Stomach smooth muscle (tissue), 2 donors: ENCODE measurements around the gene SCRG1.

Experiments used
- H3K27ac ChIP-seq: one replicate; pipeline ENCODE4 v1.7.0; 2013; ENCODE audit warnings: mild to moderate bottlenecking, low read length, inconsistent platforms
- H3K27me3 ChIP-seq, 2 donors: one replicate each; pipeline ENCODE4 v1.7.0; 2013; ENCODE audit warnings: low read length in 2 of 2; ENCODE audit not compliant: insufficient read depth in 2 of 2, control insufficient read depth in 1 of 2
- H3K36me3 ChIP-seq, 2 donors: one replicate each; pipeline ENCODE4 v1.7.0; 2013; ENCODE audit warnings: low read length in 2 of 2; ENCODE audit not compliant: control insufficient read depth in 2 of 2, insufficient read depth in 2 of 2
- H3K4me1 ChIP-seq: one replicate; pipeline ENCODE4 v1.7.0; 2013; ENCODE audit warnings: low read length; ENCODE audit not compliant: control insufficient read depth, insufficient read depth
- H3K4me3 ChIP-seq, 2 donors: one replicate each; pipeline ENCODE4 v1.7.0; 2013; ENCODE audit warnings: low read length in 2 of 2
- H3K9ac ChIP-seq, 2 donors: one replicate each; pipeline ENCODE4 v1.7.0; 2013; ENCODE audit warnings: low read length in 2 of 2, mild to moderate bottlenecking in 1 of 2
- H3K9me3 ChIP-seq, 2 donors: one replicate each; pipeline ENCODE4 v1.7.0; 2013; ENCODE audit warnings: low read length in 2 of 2; ENCODE audit not compliant: control insufficient read depth in 2 of 2
- donor health status: healthy.
- donor health status: Pancreatic carcinoma.

SCRG1 gene

GRCh38 chr4:173413036-173413435 is 14.1 kb upstream of the SCRG1 start:
- no peak overlapping the region for H3K27ac ChIP-seq
- no peaks in the 10 kb centered on the region for H3K27me3 ChIP-seq
- H3K9me3 ChIP-seq, result no peaks in the 10 kb centered on the region
- H3K36me3 ChIP-seq, result peaks cover 6 to 7% of the 10 kb centered on the region in 2 donors
- no peak overlapping the region for H3K9ac ChIP-seq
- no peak overlapping the region for H3K4me3 ChIP-seq
- H3K4me1 ChIP-seq, result no peaks in the 10 kb centered on the region

DNA sequence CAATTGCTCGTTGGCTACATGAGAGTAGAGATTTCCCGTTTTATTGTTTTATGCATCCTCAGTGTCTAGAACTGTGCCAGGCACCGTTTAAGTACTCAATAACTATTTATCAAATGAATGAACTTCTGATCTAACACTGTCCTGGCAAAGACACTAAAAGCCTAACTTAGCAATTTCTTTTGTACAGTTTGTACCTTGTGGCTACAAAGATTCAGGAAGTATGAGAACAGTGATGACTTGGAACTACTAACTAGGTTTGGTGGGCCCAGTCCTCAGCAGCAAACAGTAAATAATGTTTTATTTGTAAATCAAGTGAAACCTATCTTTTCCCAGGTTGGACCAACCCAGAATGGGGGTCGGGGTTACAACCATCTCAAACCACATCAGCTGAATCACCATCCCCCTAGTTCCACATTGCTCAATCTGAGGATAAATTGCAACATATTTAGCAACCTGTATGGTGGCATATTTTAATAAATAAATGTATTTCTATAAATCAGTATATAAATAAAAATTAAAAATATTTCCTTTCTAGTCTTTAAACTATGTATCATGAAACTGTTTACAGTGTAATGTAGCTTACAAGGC is 12.3 kb upstream of the SCRG1 start:
- Histone ChIP-seq H3K9me3 (no peaks in the 10 kb centered on the region), H3K4me3 (no peak overlapping the region), H3K36me3 (peaks cover 6 to 7% of the 10 kb centered on the region in 2 donors), H3K27ac (no peak overlapping the region), H3K27me3 (no peaks in the 10 kb centered on the region), H3K9ac (no peak overlapping the region), H3K4me1 (no peaks in the 10 kb centered on the region)

- Histone ChIP-seq H3K27me3 (no peaks in the 10 kb centered on the region), H3K9me3 (no peaks in the 10 kb centered on the region), H3K36me3 (peaks cover 6 to 7% of the 10 kb centered on the region in 2 donors), H3K9ac (no peak overlapping the region), H3K4me3 (no peak overlapping the region), H3K4me1 (no peaks in the 10 kb centered on the region), H3K27ac (no peak overlapping the region)
Observed at GRCh38 chr4:173410079-173410478, 11.2 kb upstream of the SCRG1 start.

DNA sequence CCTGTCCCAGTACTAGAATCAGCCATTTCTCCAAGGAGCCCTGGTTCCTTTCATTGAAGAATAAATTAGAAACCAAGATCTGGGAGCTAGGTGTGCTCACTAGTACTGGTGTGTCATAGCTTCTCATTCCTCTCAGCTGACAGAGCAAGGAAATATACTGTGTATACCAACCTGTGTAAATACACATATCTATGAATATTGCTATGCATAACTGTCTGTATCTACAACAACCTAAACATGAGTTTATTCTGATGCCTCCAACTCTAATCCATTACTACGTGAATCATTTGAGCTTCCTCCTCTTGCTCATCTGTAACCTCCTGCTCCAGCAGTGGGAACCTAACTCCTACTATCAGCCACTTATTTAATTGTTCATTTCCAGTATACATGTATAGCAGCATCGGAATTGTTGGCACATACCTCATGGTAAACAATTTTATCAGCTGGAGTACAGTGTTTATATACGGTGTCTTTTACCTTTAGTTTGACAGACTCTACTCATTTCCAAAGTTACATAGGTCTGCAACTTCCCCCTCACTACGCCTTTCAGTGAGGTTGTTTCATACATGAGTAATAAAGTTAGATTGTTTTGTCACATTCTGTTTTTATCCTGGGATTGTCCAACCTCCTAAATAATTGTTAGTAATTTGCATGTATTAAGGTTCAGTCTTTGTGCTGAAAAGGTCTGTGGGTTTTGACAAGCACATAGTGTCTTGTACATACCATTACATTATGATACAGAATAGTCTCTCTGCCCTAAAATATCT is 7.1 kb upstream of the SCRG1 start:
- Histone ChIP-seq H3K4me3 (no peak overlapping the region), H3K36me3 (peaks cover 4 to 6% of the 10 kb centered on the region in 2 donors), H3K27ac (no peak overlapping the region), H3K9me3 (no peaks in the 10 kb centered on the region), H3K9ac (no peak overlapping the region), H3K4me1 (no peaks in the 10 kb centered on the region), H3K27me3 (no peaks in the 10 kb centered on the region)

- no peaks in the 10 kb centered on the region for H3K36me3 ChIP-seq
- H3K4me3 ChIP-seq, result no peak overlapping the region
- H3K9me3 ChIP-seq, result no peaks in the 10 kb centered on the region
- H3K9ac ChIP-seq, result no peak overlapping the region
- H3K4me1 ChIP-seq, result no peaks in the 10 kb centered on the region
- no peak overlapping the region for H3K27ac ChIP-seq
- H3K27me3 ChIP-seq, result no peaks in the 10 kb centered on the region
Observed at GRCh38 chr4:173404296-173404865, 5.5 kb upstream of the SCRG1 start.

- H3K27ac ChIP-seq, result no peak overlapping the region
Observed at GRCh38 chr4:173403051-173403450, 4.1 kb upstream of the SCRG1 start.

DNA sequence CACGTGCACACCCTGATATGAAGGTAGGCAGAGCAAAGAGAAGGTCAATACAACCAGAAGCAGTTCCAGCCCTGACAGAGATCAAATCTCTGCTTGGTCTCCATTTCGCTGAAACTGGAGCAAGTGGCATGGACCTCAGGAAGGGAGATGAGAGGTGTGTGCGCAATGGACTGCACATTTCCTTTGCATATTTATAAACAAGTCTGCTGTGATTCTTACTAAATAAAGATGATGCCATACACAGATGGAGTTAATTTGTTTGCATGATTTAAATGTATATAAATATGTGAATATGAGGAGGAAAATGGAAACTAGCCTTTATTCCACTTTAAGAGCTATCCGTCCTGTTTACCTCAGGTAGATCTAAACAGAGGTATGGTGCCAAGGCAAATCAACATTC is 2.1 kb upstream of the SCRG1 start:
- H3K4me1 ChIP-seq, result no peaks in the 10 kb centered on the region
- H3K27ac ChIP-seq, result no peak overlapping the region
- H3K4me3 ChIP-seq, result no peak overlapping the region

More at GRCh38 chr4:173403051-173403450, 4.1 kb upstream of the SCRG1 start:
- H3K4me1 ChIP-seq, result no peaks in the 10 kb centered on the region
- H3K4me3 ChIP-seq, result no peak overlapping the region
- H3K9ac ChIP-seq, result no peak overlapping the region
- no peaks in the 10 kb centered on the region for H3K36me3 ChIP-seq
- no peaks in the 10 kb centered on the region for H3K27me3 ChIP-seq
- H3K9me3 ChIP-seq, result no peaks in the 10 kb centered on the region

GRCh38 chr4:173398220-173398619 is 696 bp downstream of the SCRG1 start:
- no peaks in the 10 kb centered on the region for H3K9me3 ChIP-seq
- peaks cover 0 to 3% of the 10 kb centered on the region in 2 donors for H3K36me3 ChIP-seq
- no peaks in the 10 kb centered on the region for H3K27me3 ChIP-seq
- peak overlapping the region in 1 of 2 donors; percentile 58 for H3K9ac ChIP-seq
- H3K4me1 ChIP-seq, result no peaks in the 10 kb centered on the region
- peak overlapping the region; percentile 1 to 42 for H3K4me3 ChIP-seq
- H3K27ac ChIP-seq, result no peak overlapping the region

More for the DNA sequence above, 2.1 kb upstream of the SCRG1 start:
- Histone ChIP-seq H3K9ac (no peak overlapping the region), H3K27me3 (no peaks in the 10 kb centered on the region), H3K36me3 (no peaks in the 10 kb centered on the region), H3K9me3 (no peaks in the 10 kb centered on the region)

GRCh38 chr4:173397604-173398003 is 1.3 kb downstream of the SCRG1 start:
- peaks cover 0 to 3% of the 10 kb centered on the region in 2 donors for H3K36me3 ChIP-seq
- H3K4me1 ChIP-seq, result no peaks in the 10 kb centered on the region
- H3K27me3 ChIP-seq, result no peaks in the 10 kb centered on the region
- peak overlapping the region in 1 of 2 donors; percentile 58 for H3K9ac ChIP-seq
- H3K9me3 ChIP-seq, result no peaks in the 10 kb centered on the region
- H3K27ac ChIP-seq, result no peak overlapping the region
- H3K4me3 ChIP-seq, result peak overlapping the region; percentile 1 to 42

GRCh38 chr4:173391701-173392100 is 7.2 kb downstream of the SCRG1 start:
- peaks cover 0 to 9% of the 10 kb centered on the region in 2 donors for H3K36me3 ChIP-seq
- H3K27me3 ChIP-seq, result no peaks in the 10 kb centered on the region
- H3K9ac ChIP-seq, result no peak overlapping the region
- H3K9me3 ChIP-seq, result no peaks in the 10 kb centered on the region
- no peak overlapping the region for H3K27ac ChIP-seq
- H3K4me1 ChIP-seq, result no peaks in the 10 kb centered on the region
- H3K4me3 ChIP-seq, result no peak overlapping the region

- Histone ChIP-seq H3K27ac (no peak overlapping the region), H3K9me3 (no peaks in the 10 kb centered on the region), H3K4me3 (no peak overlapping the region), H3K4me1 (no peaks in the 10 kb centered on the region), H3K9ac (no peak overlapping the region), H3K27me3 (no peaks in the 10 kb centered on the region), H3K36me3 (peaks cover 0 to 4% of the 10 kb centered on the region in 2 donors)
Observed at GRCh38 chr4:173386751-173387150, 12.2 kb downstream of the SCRG1 start.
